HG02588 (cell line): ENCODE measurements around the gene SYT8.
"Not testable (repeated sequence)": the region's sequence is repeated elsewhere in the genome, so short reads cannot be mapped to it uniquely, and the experiment has no call there.

Experiments
- ATAC-seq: cut with Tn5 transposase; IDR thresholded peaks from one replicate; pipeline ENCODE4 v1.9.1; 2021; ENCODE audit warnings: mild to moderate bottlenecking, moderate library complexity; ENCODE audit not compliant: unreplicated experiment

The SYT8 gene, protein sequence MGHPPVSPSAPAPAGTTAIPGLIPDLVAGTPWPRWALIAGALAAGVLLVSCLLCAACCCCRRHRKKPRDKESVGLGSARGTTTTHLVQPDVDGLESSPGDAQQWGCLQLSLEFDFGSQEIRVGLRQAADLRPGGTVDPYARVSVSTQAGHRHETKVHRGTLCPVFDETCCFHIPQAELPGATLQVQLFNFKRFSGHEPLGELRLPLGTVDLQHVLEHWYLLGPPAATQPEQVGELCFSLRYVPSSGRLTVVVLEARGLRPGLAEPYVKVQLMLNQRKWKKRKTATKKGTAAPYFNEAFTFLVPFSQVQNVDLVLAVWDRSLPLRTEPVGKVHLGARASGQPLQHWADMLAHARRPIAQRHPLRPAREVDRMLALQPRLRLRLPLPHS

DNA sequence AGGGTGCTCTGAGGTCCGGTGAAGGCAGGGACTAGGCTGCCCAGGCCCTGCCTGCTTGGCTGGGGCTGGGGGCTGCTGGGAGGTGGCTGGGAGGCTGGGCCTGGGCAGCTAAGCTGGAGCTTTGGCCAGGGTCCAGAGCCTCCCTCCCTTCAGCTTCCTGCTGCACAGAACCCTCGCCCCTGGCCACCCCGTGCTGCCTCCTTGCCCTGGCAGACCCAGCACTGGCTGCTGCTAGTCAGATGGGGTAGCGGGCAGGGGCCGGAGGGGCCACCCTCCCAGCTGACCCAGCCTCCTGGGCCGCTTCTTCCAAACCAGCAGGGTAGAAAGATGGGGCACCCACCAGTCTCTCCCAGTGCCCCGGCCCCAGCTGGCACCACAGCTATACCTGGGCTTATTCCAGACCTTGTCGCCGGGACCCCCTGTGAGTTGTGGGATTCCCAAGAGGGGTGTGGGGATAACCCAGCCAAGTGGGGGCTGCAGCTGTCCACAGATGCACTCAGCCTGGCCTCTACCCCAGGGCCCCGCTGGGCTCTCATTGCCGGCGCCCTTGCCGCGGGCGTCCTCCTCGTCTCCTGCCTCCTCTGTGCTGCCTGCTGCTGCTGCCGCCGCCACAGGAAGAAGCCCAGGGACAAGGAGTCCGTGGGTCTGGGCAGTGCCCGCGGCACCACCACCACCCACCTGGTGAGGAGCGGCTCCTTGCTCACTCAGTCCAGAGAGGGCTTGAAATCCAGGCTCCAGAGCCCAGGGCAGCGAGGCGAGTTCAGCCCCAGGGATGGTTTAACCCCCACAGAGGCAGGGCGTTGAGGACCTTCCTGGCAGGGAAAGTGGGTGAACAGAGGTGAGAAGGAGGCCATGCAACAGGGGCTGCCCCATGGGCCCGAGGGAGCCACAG, at the start of gene SYT8:
TSS of gene SYT8 (plus strand) at position 212 of the 892 bp plus-strand sequence. CDS start at position 328, 116 bp downstream.
- ATAC-seq = no peak

DNA sequence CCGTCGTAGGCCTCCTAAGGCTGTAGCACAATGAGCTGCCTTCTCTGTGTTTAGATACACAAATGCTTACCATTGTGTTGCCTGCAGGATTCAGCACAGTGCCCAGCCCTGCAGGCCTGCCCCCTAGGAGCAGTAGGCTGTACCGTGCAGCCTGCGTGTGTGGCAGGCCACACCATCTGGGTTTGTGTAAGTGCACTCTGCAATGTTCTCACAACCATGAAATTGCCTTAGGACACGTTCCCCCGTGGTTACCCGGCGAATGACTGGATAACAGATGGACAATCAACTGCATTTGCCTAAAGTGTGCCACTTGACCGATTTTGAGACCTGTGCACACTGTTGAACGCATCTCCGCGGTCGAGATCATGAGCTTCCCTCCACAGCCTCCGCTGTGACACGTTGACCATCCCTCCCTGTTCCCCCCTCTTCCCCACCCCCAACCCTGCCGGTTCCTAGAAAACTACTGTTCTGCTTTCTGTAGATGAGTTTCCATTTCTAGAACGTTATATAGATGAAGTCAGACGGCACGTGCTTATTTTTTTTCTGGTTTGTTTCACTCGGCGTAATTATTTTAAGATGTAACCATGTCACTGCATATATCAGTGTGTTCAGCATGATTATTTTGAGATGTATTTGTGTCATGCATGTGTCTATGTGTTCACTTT, 48.9 kb upstream of the SYT8 start:
- no peak for ATAC-seq

DNA sequence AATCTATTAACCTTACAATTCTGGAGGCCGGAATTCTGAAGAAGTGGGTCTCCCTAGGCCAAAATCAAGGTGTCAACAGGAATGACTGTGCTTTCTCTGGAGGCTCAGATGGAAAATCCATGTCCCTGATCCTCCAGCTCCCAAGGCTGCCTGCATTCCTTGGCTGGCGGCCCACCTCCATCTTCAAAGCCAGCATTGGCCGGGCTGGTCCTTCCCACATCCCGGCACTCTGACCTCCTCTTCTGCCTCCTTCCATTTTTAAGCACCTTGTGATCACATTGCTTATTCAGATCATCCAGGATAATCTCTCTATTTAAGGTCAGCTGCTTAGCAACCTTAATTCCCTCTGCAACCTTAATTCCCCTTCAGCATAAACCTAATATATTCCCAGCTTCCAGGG, 48.3 kb upstream of the SYT8 start:
- ATAC-seq = no peak

DNA sequence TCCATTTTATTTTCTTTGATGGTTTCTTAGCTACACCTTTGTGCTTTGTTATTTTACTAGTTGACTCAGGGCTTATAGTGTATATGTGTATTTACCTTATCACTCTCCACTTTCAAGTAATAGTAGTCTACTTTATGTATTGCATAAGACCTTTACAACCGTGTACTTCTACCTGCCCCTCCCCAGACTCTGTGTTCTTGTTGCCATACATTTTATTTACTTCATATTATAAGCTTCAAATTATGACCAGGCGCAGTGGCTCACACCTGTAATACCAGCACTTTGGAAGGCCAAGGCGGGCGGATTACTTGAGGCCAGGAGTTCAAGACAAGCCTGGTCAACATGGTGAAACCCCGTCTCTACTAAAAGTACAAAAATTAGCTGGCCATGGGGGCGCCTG, 42.9 kb upstream of the SYT8 start:
- ATAC-seq = no peak

DNA sequence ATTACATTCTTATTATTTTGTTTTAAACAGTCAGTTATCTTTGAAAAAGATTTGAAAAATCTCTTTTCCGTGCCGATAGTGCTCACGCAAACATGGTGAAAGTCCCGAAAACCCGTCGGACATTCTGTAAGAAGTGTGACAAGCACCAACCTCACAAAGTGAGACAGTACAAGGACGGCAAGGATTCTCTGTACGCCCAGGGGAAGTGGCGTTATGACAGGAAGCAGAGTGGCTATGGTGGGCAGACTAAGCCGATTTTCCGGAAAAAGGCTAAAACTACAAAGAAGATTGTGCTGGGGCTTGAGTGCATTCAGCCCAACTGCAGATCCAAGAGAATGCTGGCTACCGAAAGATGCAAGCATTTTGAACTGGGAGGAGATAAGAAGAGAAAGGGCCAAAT, 42.3 kb upstream of the SYT8 start:
- no peak for ATAC-seq

DNA sequence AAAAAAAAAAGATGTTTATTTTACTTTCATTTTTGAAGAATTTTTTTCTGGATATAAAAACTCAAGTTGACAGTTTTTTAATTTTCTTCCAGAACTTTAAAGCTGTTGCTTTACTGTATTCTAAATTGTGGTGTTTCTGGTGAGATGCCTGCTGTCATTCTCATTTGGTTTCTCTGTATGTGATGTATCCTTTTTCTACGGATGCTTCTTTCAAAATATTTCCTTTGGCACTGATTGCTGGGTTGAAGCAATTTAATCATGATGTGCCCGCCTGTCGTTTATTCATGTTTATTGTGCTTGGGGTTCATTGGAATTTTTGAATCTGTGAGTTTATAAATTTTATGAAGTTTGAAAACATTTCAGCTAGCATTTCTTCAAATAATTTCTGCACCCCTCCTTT, 41.7 kb upstream of the SYT8 start:
- no peak for ATAC-seq

DNA sequence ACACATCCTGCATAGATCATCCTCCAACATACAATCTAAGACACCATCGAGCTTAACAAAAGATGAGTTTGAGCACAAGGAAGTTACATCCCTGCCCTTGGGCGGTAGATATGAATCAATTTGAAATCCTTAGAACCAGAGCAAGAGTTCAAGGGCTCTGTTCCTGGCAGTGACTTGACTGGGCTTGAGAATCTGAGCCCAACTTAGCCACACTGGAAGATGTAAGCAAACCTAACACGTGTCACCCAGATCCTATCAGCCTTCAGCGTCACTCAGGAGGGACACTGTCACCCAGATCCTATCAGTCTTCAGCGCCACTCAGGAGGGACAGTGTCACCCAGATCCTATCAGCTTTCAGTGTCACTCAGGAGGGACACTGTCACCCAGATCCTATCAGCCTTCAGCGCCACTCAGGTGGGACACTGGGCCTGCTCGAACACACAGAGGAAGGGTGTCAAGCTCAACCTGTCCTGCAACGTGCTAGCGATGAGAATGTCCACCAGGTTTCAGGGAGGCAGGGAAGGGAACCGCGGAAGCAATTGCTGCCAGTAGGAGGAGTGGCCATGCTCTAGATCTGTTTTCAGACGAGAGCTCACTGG, 38.3 kb upstream of the SYT8 start:
- ATAC-seq = no peak

DNA sequence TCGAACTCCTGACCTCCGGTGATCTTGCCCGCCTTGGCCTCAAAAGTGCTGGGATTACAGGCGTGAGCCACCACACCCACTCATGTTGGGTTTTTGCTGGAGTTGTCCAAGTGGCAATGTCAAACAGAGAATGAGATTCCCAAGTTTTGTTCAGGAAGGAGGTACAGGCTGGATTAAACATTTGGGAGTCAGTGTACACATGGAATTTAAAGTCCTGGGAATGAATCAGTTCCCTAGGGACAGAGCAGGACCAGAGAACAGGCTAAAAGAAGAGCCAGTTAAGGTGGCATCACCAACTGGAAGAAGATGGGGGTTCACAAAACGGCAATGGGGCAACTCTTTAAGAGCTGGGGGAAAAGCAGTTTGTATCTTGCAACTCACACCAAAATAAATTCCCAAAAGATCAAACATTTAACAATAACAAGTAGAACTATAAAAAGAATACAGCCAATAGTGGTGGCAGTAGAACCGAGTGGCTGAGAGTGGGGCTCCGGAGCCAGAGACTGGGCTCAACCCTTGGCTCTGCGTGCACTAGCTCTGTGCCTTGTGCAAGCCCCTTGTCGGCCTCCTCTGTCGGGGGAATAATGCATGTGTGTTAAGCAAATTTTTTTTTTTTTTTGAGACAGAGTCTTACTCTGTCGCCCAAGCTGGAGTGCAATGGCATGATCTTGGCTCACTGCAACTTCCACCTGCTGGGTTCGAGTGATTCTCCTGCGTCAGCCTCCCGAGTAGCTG, 37.2 kb upstream of the SYT8 start:
- no peak for ATAC-seq

DNA sequence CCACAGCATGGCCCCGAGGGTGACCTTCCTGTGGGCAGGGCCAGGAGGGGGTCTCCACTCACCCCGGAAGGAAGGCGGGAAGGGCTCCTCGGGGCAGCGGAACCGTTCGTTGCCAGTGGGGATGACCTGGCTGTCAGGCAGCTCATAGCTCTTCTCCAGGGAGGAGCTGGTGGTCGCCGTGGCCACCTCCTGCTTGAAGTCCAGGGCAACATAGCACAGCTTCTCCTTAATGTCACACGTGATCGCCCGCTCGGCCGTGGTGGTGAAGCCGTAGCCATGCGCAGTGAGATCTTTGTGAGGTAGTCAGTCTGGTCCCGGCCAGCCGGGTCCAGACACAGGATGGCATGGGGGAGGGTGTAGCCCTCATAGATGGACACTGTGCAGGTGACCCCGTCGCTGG, 31.5 kb upstream of the SYT8 start:
- ATAC-seq = no peak

DNA sequence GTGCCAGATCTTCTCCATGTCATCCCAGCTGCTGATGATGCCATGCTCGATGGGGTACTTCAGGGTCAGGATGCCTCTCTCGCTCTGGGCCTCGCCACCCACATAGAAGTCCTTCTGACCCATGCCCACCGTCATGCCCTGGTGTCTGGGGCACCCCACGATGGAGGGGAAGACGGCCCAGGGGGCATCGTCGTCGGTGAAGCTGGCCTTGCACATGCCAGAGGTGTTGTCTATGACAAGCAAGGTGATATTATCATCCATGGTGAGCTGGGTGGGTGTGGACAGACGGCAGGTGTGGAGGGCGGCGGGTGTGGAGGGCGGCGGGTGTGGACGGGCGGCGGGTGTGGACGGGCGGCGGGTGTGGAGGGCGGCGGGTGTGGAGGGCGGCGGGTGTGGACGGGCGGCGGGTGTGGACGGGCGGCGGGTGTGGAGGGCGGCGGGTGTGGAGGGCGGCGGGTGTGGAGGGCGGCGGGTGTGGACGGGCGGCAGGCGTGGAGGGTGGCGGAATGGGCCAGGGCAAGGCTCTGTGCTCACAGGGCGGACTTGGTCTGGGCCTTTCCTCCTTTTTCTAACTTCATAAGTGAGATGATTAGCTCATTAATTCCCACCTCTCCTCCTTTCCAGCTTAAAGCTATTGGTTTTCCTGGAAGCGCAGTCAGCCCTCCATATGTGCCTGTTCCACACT, 30.8 kb upstream of the SYT8 start:
- ATAC-seq = not testable (repeated sequence)

DNA sequence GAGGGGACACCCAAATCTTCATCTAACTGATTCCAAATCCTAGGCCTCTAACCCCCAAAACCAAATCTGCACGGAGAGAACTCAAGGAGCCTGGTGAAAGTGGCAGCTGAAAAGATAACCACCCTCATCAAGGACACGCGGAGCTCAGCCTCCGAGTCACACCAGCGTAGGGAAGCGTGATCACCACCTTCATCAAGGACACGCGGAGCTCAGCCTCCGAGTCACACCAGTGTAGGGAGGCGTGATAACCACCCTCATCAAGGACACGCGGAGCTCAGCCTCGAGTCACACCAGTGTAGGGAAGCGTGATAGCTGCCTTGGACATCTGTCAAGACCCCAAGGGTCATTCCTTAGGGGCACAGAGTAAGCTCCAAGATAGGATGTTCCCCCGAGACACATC, 29.3 kb upstream of the SYT8 start:
- ATAC-seq = no peak

DNA sequence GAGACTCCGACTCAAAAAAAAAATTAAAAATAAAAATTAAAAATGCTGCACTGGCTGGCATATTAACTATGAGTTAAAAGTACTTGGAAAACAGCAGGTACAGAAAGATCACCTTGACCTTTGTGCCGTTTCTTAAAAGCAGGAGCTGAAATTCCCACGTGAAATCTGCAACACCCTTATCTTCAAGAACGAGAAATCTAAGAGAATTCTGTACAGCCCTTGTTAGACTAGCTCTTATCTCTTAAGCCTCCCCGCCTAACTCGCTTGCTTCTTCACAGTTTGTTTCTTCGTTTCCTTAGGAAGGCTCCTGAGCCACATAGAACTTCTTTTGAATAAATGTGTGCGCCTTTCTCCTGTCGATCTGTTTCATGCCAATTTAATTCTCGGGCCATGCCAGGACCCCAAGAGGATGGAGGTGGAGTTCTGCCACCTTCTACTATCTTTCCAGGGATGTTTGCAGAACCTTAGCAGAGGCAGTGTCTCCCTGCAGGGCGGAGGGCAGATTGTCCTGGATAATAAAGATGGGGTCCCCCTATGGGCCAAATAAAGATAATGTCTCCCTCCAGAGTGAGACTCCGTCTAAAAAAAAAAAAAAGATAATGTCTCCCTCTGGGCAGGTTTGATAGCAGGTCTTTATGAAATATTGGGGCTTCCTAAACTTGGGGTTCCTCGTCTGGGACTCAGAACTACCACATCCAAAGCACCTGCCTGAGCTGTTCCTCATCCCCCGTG, 27.4 kb upstream of the SYT8 start:
- ATAC-seq = no peak

DNA sequence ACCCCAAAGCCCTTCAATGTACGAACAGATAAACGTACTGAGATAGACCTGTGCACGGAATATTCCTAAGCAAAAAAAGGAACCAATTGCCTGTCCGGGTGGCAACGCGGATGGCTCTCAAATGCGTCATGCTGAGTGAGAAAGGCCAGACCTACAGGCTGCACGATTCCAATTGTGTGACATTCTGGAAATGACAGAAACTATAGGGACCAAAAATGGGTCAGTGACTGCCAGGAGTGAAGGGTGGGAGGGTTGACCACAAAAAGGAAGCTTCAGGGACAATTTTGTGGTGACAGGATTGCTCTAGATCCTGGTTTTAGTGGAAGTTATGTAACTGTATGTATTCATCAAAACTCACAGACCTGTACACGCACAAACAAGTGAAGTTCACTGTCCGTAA, 24.0 kb upstream of the SYT8 start:
- ATAC-seq = no peak

DNA sequence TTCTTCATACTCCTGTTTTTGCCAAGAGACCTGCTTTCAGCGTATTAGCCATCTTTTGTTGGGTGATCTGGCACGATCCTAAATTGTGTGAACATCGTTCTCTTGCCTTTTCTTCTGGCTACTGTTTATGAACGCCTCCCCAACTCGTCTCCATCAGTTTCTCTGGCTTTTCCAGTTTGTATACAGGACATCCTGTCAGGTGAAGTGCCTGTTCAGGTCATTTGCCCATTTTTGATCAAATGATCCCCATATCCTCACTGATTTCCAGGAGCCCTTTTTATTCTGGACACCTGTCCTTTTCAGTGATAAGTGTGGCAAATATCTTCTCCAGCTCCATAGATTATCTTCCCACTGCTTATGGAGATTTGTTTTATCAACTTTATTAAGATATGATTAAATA, 22.5 kb upstream of the SYT8 start:
- ATAC-seq = no peak

DNA sequence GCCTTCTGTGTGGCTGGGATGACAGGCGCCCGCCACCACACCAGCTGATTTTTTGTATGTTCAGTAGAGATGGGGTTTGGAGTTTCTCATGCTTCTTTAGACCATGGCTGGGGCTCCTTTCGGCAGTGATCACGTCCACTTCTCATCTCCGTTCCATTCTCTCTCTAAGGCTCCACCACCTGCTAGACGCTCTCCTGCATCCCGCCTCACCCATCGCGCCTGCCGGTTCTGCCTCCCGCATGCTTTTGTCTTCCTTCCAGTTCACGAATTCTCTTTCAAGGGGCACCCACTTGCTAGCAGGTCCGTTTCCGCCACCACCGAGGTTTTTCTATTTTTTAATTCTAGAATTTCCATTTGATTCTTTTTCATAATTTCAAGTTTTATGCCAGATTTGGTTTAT, 22.0 kb upstream of the SYT8 start:
- ATAC-seq = no peak

DNA sequence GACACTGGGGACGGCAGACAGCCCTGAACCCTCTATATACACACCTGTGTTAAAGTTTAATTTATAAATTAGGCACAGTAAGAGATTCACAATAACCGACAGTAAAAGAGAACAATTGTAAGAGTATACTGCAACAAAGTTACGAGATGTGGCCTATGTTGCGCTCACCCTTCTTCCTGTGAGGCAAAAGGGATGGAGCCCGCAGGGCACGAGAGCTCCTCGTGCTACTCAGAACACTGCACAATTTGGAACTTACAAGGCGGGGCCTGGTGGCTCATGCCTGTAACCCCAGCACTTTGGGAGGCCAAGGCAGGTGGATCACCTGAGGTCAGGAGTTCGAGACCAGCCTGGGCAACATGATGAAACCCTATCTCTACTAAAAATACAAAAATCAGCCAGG, 21.4 kb upstream of the SYT8 start:
- ATAC-seq = not testable (repeated sequence)

DNA sequence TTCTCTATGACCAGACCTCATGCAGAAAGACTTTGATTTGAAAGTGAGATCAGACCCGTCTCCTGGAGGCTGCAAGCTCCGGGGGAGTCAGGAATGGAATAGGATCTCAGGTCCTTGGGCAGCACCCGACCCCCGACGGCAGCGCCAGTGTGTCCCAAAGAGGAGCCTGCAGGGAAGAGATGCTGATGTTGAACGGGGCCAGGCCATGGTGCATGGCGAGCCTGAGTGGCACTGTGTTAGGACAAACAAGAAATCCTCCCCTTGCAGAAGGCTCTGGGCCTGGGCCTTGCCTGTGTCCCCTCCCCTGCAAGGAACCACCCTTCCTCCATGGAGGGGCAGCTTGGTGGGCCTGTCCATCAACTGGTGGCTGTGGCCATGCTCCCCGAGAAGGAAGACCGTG, 20.1 kb upstream of the SYT8 start:
- no peak for ATAC-seq

DNA sequence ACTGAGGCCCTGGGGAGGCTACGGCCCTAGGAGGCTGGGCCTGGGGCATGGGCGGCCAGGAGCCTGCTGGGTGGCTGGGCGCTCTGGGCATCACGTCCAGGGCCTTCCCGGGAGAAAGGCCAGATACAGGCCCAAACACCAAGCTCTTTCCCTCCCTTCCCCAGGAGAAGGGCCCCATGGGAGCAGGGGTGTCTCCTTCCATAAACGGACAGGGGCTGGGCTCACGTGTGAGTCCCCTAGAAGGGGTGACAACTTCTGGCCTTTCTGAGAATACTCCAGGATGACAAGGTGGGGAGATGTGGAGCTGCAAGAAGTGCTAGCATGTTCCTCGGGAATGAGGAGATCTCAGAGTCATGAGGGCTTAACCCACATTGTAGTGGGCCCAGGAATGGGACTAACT, 19.5 kb upstream of the SYT8 start:
- ATAC-seq = no peak

DNA sequence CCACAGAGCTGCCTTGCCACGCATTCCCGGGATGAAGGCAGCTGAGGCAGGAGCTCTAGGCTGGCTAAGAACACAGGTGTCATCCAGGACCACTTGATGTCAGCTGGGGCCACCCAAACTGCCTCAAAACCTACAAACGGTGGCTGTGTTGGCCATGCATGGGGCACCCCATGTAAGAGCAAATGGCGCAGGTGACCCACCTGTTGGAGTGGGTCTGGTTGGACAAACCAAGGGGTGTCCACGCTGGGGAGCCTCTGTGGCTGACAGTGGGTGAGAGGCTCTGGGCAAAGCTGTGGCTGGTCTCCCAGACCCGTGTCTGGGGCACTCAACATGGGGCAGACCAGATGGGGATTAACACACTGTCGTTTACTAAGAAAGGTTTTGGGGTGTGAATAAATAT, 19.0 kb upstream of the SYT8 start:
- no peak for ATAC-seq
